KMS-11 (cell line): ENCODE data around the gene TPRG1.

Experiments
- H2AFZ ChIP-seq: fragments of 200-600 bp; sonication (generic); 2 replicates; pipeline ENCODE4 v1.6.1; 2016; ENCODE audit warnings: antibody characterized with exemption, mixed run types, low read depth
- H3K27ac ChIP-seq: fragments of 200-600 bp; sonication (generic); 2 replicates; pipeline ENCODE4 v1.6.1; 2016; ENCODE audit warnings: mild to moderate bottlenecking, mixed run types
- H3K27me3 ChIP-seq: fragments of 200-600 bp; sonication (generic); 2 replicates; pipeline ENCODE4 v1.6.1; 2017; ENCODE audit warnings: mild to moderate bottlenecking, low read depth, mixed run types, moderate library complexity; ENCODE audit not compliant: insufficient read depth
- H3K36me3 ChIP-seq: fragments of 200-600 bp; sonication (generic); 2 replicates; pipeline ENCODE4 v1.6.1; 2017; ENCODE audit warnings: mild to moderate bottlenecking, mixed run types; ENCODE audit not compliant: insufficient read depth
- H3K4me1 ChIP-seq: fragments of 200-600 bp; sonication (generic); 2 replicates; pipeline ENCODE4 v1.6.1; 2016; ENCODE audit warnings: mild to moderate bottlenecking, low read depth, mixed run types; ENCODE audit not compliant: poor library complexity, severe bottlenecking
- H3K4me2 ChIP-seq: fragments of 200-600 bp; sonication (generic); 2 replicates; pipeline ENCODE4 v1.7.0; 2016; ENCODE audit warnings: mild to moderate bottlenecking, mixed run types
- H3K4me3 ChIP-seq: fragments of 200-600 bp; sonication (generic); IDR thresholded peaks from 2 replicates; pipeline ENCODE4 v1.6.1; 2017; ENCODE audit warnings: low read depth, low read length, mixed read lengths; ENCODE audit not compliant: insufficient read depth
- H3K79me2 ChIP-seq: fragments of 200-600 bp; sonication (generic); 2 replicates; pipeline ENCODE4 v1.6.1; 2016; ENCODE audit warnings: low read depth, mixed run types; ENCODE audit not compliant: insufficient read depth
- H3K9ac ChIP-seq: fragments of 200-600 bp; sonication (generic); 2 replicates; pipeline ENCODE4 v1.6.1; 2016; ENCODE audit warnings: mild to moderate bottlenecking, mixed run types
- H4K20me1 ChIP-seq: fragments of 200-600 bp; sonication (generic); 2 replicates; pipeline ENCODE4 v1.6.1; 2016; ENCODE audit warnings: mild to moderate bottlenecking, mixed run types; ENCODE audit not compliant: insufficient read depth
- CTCF ChIP-seq: fragments of 200-600 bp; sonication (generic); conservative IDR thresholded peaks from 2 replicates; pipeline ENCODE4 v1.6.1; 2017; ENCODE audit warnings: low read depth, mild to moderate bottlenecking, antibody characterized with exemption, low read length, moderate library complexity, mixed read lengths

Gene TPRG1

GRCh38 chr3:189301479-189301878, 129.7 kb downstream of the TPRG1 start:
- no peak for TF ChIP-seq CTCF
- no peaks in the 10 kb centered on the region for H3K36me3 ChIP-seq
- no peaks in the 10 kb centered on the region for H4K20me1 ChIP-seq
- no peak overlapping the region for H3K27ac ChIP-seq
- no peaks in the 10 kb centered on the region for H3K27me3 ChIP-seq
- no peaks in the 10 kb centered on the region for H3K4me1 ChIP-seq
- no peak overlapping the region for H2AFZ ChIP-seq
- no peak overlapping the region for H3K4me2 ChIP-seq
- H3K4me3 ChIP-seq, result no peak overlapping the region
- H3K79me2 ChIP-seq, result no peaks in the 10 kb centered on the region
- no peak overlapping the region for H3K9ac ChIP-seq

- Histone ChIP-seq H3K4me1 (no peaks in the 10 kb centered on the region), H3K9ac (no peak overlapping the region), H3K27me3 (no peaks in the 10 kb centered on the region), H3K4me3 (no peak overlapping the region), H2AFZ (no peak overlapping the region), H3K27ac (no peak overlapping the region), H4K20me1 (no peaks in the 10 kb centered on the region), H3K4me2 (no peak overlapping the region), H3K79me2 (no peaks in the 10 kb centered on the region), H3K36me3 (no peaks in the 10 kb centered on the region)
- no peak for TF ChIP-seq CTCF
Observed at GRCh38 chr3:189303584-189303983, 131.8 kb downstream of the TPRG1 start.

DNA sequence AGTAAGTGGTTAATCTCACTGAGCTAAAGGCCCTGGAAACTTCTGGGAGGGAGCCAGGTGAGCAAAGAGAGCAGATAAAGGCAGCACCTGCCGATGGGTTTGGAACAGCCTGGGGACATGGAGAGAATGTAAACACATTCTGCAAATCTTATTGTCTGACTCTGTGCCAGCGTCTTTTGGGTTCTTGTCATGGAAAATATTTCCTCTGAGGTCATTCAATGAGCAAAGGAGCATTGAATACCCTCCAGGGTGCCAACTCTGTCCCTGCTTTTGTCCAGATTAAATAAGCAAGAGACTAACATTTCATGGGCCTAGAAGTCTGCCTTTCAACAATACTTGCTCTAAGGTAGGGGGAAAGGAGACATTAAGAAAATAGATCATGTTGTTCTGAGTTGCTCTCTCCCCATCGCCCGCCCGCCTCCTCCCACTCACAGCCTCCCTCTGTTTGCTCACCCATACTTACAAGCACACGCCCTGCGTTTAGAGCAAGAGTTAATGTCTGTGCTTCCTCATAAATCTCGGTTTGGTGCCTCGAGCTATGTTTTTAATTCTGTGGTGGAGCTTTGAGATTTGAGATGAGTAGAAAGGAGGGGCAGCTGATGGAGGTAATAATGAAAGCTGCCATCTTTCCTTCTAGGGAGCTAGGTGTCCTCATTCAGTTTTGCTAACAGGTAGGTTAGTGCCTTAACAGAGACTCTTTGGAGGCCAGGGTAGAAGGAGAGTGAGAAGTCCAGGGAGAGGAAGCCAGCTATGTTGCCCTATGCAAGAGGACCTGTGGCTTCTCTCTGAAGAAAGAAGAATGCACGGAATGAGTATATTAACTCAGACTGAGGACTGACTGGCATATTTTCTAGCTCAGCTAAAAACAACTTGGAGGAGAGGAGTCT, 132.9 kb downstream of the TPRG1 start:
- Histone ChIP-seq H3K4me3 (no peak overlapping the region), H3K4me2 (no peak overlapping the region)

GRCh38 chr3:189305412-189305811, 133.6 kb downstream of the TPRG1 start:
- Histone ChIP-seq H3K79me2 (no peaks in the 10 kb centered on the region), H3K4me3 (no peak overlapping the region), H3K27ac (no peak overlapping the region), H3K9ac (no peak overlapping the region), H3K27me3 (no peaks in the 10 kb centered on the region), H2AFZ (no peak overlapping the region), H3K4me2 (no peak overlapping the region), H3K4me1 (no peaks in the 10 kb centered on the region), H3K36me3 (no peaks in the 10 kb centered on the region), H4K20me1 (no peaks in the 10 kb centered on the region)
- no peak for TF ChIP-seq CTCF

More for the DNA sequence above, 132.9 kb downstream of the TPRG1 start:
- H3K4me1 ChIP-seq, result no peaks in the 10 kb centered on the region
- no peaks in the 10 kb centered on the region for H3K27me3 ChIP-seq
- no peak overlapping the region for H2AFZ ChIP-seq
- TF ChIP-seq CTCF, result no peak
- H3K36me3 ChIP-seq, result no peaks in the 10 kb centered on the region
- no peak overlapping the region for H3K9ac ChIP-seq
- no peak overlapping the region for H3K27ac ChIP-seq
- H3K79me2 ChIP-seq, result no peaks in the 10 kb centered on the region
- no peaks in the 10 kb centered on the region for H4K20me1 ChIP-seq
